Umbilical cord (tissue), 2 donors: Measurements from ENCODE around the gene AGK. TPM values are rescaled to one million over a fixed set of nuclear protein-coding genes. Genes with fewer than 3 reads are reported as not detected.
A peak's percentile ranks its signal among the peaks of the same experiment; 100 is the strongest.
"Not testable (repeated sequence)": the region's sequence is repeated elsewhere in the genome, so short reads cannot be mapped to it uniquely, and the experiment has no call there.

Source experiments
- DNase-seq: peaks from one replicate; pipeline ENCODE4 v3.0.0-alpha.2; 2015; ENCODE audit warnings: low spot score
- total RNA-seq: library from RNA; depleted of rRNA; stranded (reverse); fragments of >200 nt; gene quantifications from one replicate; pipeline ENCODE4 v1.2.3, GENCODE V29; 2014; ENCODE audit warnings: low replicate concordance; ENCODE audit not compliant: insufficient read depth

Gene AGK
- total RNA-seq, 1 donor from 2014 or later = 20.7 TPM

GRCh38 chr7:141647701-141648100 lies 96.5 kb downstream of the AGK start:
- DNase-seq = not testable (repeated sequence)

- no peak for DNase-seq
These were observed 97.3 kb downstream of the AGK start for GRCh38 chr7:141648276-141649114.

- DNase-seq = no peak
These were observed 98.1 kb downstream of the AGK start for GRCh38 chr7:141649137-141649864.

- peak; percentile 91 for DNase-seq
These were observed 98.8 kb downstream of the AGK start for GRCh38 chr7:141649865-141650634.

- DNase-seq = no peak
These were observed 100.2 kb downstream of the AGK start for GRCh38 chr7:141651417-141651816.

GRCh38 chr7:141652691-141653090 lies 101.5 kb downstream of the AGK start:
- no peak for DNase-seq

- DNase-seq = peak; percentile 62
These were observed 103.3 kb downstream of the AGK start for GRCh38 chr7:141654551-141654950.

GRCh38 chr7:141659501-141659900 lies 108.3 kb downstream of the AGK start:
- DNase-seq = no peak

- DNase-seq = peak; percentile 42
These were observed 109.0 kb downstream of the AGK start for GRCh38 chr7:141660259-141660658.

GRCh38 chr7:141663081-141663849 lies 112.1 kb downstream of the AGK start:
- DNase-seq = no peak

GRCh38 chr7:141664450-141664849 lies 113.2 kb downstream of the AGK start:
- DNase-seq = no peak

- DNase-seq = no peak
These were observed 114.2 kb downstream of the AGK start for GRCh38 chr7:141665208-141666035.

- DNase-seq = no peak
These were observed 114.9 kb downstream of the AGK start for GRCh38 chr7:141666071-141666470.

- DNase-seq = no peak
These were observed 117.6 kb downstream of the AGK start for GRCh38 chr7:141668853-141669252.

- DNase-seq = no peak
These were observed 120.7 kb downstream of the AGK start for GRCh38 chr7:141671705-141672496.

GRCh38 chr7:141673346-141673745 lies 122.1 kb downstream of the AGK start:
- no peak for DNase-seq

GRCh38 chr7:141674171-141674671 lies 123.0 kb downstream of the AGK start:
- DNase-seq = no peak

- no peak for DNase-seq
These were observed 123.5 kb downstream of the AGK start for GRCh38 chr7:141674702-141675101.

- DNase-seq = no peak
These were observed 124.4 kb downstream of the AGK start for GRCh38 chr7:141675436-141676215.
